Gastroesophageal sphincter (tissue), 3 donors: Measurements from ENCODE around the gene EBP.

Experiments used
- POLR2A ChIP-seq, 2 donors: fragments of 450-650 bp; IDR thresholded peaks; one replicate each; pipeline ENCODE4 v1.6.1; 2017; ENCODE audit warnings: antibody characterized with exemption in 2 of 2, mild to moderate bottlenecking in 2 of 2, moderate library complexity in 1 of 2
- TF ChIP-seq, protein P1 (sequence below), 4 experiments: fragments of 200-600 bp in 2 of 4; fragments of 450-650 bp in 2 of 4; sonication (generic) in 1 of 4; IDR thresholded peaks; one replicate each; pipeline ENCODE4 v1.5.1; 2017 to 2019; ENCODE audit warnings: antibody characterized with exemption in 4 of 4, mild to moderate bottlenecking in 2 of 4, moderate library complexity in 2 of 4

DNA sequence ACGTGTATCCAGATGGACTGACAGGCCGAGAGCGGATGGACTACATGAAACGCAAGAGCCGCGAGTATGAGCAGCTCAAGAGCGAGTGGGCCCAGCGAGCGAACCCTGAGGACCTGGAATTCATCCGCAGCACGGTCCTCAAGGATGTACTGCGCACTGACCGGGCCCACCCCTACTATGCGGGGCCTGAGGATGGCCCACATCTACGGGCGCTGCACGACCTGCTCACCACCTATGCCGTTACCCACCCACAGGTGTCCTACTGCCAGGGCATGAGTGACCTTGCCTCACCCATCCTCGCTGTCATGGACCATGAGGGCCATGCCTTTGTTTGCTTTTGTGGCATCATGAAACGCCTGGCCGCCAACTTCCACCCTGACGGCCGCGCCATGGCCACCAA lies 38.0 kb downstream of the EBP start:
- TF ChIP-seq, protein P1, sequence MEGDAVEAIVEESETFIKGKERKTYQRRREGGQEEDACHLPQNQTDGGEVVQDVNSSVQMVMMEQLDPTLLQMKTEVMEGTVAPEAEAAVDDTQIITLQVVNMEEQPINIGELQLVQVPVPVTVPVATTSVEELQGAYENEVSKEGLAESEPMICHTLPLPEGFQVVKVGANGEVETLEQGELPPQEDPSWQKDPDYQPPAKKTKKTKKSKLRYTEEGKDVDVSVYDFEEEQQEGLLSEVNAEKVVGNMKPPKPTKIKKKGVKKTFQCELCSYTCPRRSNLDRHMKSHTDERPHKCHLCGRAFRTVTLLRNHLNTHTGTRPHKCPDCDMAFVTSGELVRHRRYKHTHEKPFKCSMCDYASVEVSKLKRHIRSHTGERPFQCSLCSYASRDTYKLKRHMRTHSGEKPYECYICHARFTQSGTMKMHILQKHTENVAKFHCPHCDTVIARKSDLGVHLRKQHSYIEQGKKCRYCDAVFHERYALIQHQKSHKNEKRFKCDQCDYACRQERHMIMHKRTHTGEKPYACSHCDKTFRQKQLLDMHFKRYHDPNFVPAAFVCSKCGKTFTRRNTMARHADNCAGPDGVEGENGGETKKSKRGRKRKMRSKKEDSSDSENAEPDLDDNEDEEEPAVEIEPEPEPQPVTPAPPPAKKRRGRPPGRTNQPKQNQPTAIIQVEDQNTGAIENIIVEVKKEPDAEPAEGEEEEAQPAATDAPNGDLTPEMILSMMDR (IDR thresholded peaks at IDR 0.05): no peak
- TF ChIP-seq POLR2A (IDR thresholded peaks at IDR 0.05): no peak
